ENCODE measurements around the gene CUZD1. TPM values are rescaled to one million over a fixed set of nuclear protein-coding genes. Genes with fewer than 3 reads are reported as not detected.

CUZD1 gene
- total RNA-seq, 1 experiment from 2014 or later: 2.1 TPM

GRCh38 chr10:122815458-122815857 is 30.2 kb downstream of the CUZD1 start:
- intact Hi-C loops (cut with micrococcal nuclease; ENCODE audit: unreplicated experiment): no loop called here
- Histone ChIP-seq H3K4me1 (ENCODE audit: insufficient read depth, low read length, poor library complexity, severe bottlenecking) (no peaks in the 10 kb centered on the region), H3K9me3 (ENCODE audit: low read depth, low read length, poor library complexity, severe bottlenecking) (no peaks in the 10 kb centered on the region), H3K36me3 (ENCODE audit: insufficient read depth, low read length, poor library complexity, severe bottlenecking) (no peaks in the 10 kb centered on the region), H3K4me3 (ENCODE audit: low read depth, low read length, poor library complexity, severe bottlenecking) (no peak overlapping the region), H3K27me3 (replicated peaks; ENCODE audit: insufficient read depth, low read depth, low read length, poor library complexity) (peaks cover 70% of the 10 kb centered on the region), H3K27ac (ENCODE audit: low read depth, low read length, poor library complexity, severe bottlenecking) (no peak overlapping the region)
- ChIA-PET CTCF (no interaction called here), POLR2A (ENCODE audit: low non-redundant PET) (no interaction called here)
- no peak for TF ChIP-seq EZH2 (IDR thresholded peaks at IDR 0.05; ENCODE audit: borderline replicate concordance, low read depth, low read length, poor library complexity, severe bottlenecking)
- no peak for TF ChIP-seq CTCF (conservative IDR thresholded peaks at IDR 0.05; ENCODE audit: low read depth, low read length)
- DNase-seq (ENCODE audit: low spot score): no peak
- BruUV-seq (replicated peaks): no TSS peak

GRCh38 chr10:122814493-122814892 is 31.2 kb downstream of the CUZD1 start:
- no peaks in the 10 kb centered on the region for H3K4me1 ChIP-seq (ENCODE audit: insufficient read depth, low read length, poor library complexity, severe bottlenecking)
- POLR2A ChIA-PET (ENCODE audit: low non-redundant PET): no interaction called here
- no peaks in the 10 kb centered on the region for H3K9me3 ChIP-seq (ENCODE audit: low read depth, low read length, poor library complexity, severe bottlenecking)
- intact Hi-C loops (cut with micrococcal nuclease; ENCODE audit: unreplicated experiment): no loop called here
- H3K4me3 ChIP-seq (ENCODE audit: low read depth, low read length, poor library complexity, severe bottlenecking): no peak overlapping the region
- H3K27me3 ChIP-seq (replicated peaks; ENCODE audit: insufficient read depth, low read depth, low read length, poor library complexity): peaks cover 63% of the 10 kb centered on the region
- TF ChIP-seq EZH2 (IDR thresholded peaks at IDR 0.05; ENCODE audit: borderline replicate concordance, low read depth, low read length, poor library complexity, severe bottlenecking) (no peak), CTCF (conservative IDR thresholded peaks at IDR 0.05; ENCODE audit: low read depth, low read length) (no peak)
- DNase-seq (ENCODE audit: low spot score): no peak
- no TSS peak for BruUV-seq (replicated peaks)
- CTCF ChIA-PET: no interaction called here
- no peaks in the 10 kb centered on the region for H3K36me3 ChIP-seq (ENCODE audit: insufficient read depth, low read length, poor library complexity, severe bottlenecking)
- H3K27ac ChIP-seq (ENCODE audit: low read depth, low read length, poor library complexity, severe bottlenecking): no peak overlapping the region

- no peaks in the 10 kb centered on the region for H3K9me3 ChIP-seq (ENCODE audit: low read depth, low read length, poor library complexity, severe bottlenecking)
- H3K27ac ChIP-seq (ENCODE audit: low read depth, low read length, poor library complexity, severe bottlenecking): no peak overlapping the region
- no peak for DNase-seq (ENCODE audit: low spot score)
- CTCF ChIA-PET: no interaction called here
- H3K4me1 ChIP-seq (ENCODE audit: insufficient read depth, low read length, poor library complexity, severe bottlenecking): no peaks in the 10 kb centered on the region
- POLR2A ChIA-PET (ENCODE audit: low non-redundant PET): no interaction called here
- peaks cover 46% of the 10 kb centered on the region for H3K27me3 ChIP-seq (replicated peaks; ENCODE audit: insufficient read depth, low read depth, low read length, poor library complexity)
- H3K36me3 ChIP-seq (ENCODE audit: insufficient read depth, low read length, poor library complexity, severe bottlenecking): no peaks in the 10 kb centered on the region
- no TSS peak for BruUV-seq (replicated peaks)
- TF ChIP-seq EZH2 (IDR thresholded peaks at IDR 0.05; ENCODE audit: borderline replicate concordance, low read depth, low read length, poor library complexity, severe bottlenecking): no peak
- TF ChIP-seq CTCF (conservative IDR thresholded peaks at IDR 0.05; ENCODE audit: low read depth, low read length): no peak
- no peak overlapping the region for H3K4me3 ChIP-seq (ENCODE audit: low read depth, low read length, poor library complexity, severe bottlenecking)
- intact Hi-C loops (cut with micrococcal nuclease; ENCODE audit: unreplicated experiment): no loop called here
Measured at GRCh38 chr10:122812751-122813150, 32.9 kb downstream of the CUZD1 start.
